Osteoblast (primary cell): Measurements from ENCODE around the gene TAF7L. TPM values are rescaled to one million over a fixed set of nuclear protein-coding genes. Genes with fewer than 3 reads are reported as not detected.

Experiments
- DNase-seq: peaks from one replicate; pipeline ENCODE4 v3.0.0; 2011; ENCODE audit warnings: low spot score, mixed read lengths; ENCODE audit not compliant: insufficient read length; ENCODE audit errors: missing footprints
- H2AFZ ChIP-seq: 2 replicates; pipeline ENCODE4 v1.6.0; 2011; ENCODE audit warnings: mild to moderate bottlenecking, low read length
- H3K27ac ChIP-seq: 2 replicates; pipeline ENCODE4 v1.5.1; 2011; ENCODE audit warnings: mild to moderate bottlenecking, low read depth, low read length, moderate library complexity
- H3K27me3 ChIP-seq: 2 replicates; pipeline ENCODE4 v1.6.0; 2012; ENCODE audit warnings: mild to moderate bottlenecking, control low read depth, inconsistent platforms, low read length, moderate library complexity; ENCODE audit not compliant: insufficient read depth
- H3K36me3 ChIP-seq: 2 replicates; pipeline ENCODE4 v1.5.1; 2011; ENCODE audit warnings: mild to moderate bottlenecking, low read length, control low read depth, moderate library complexity; ENCODE audit not compliant: insufficient read depth
- H3K4me1 ChIP-seq: 2 replicates; pipeline ENCODE4 v1.5.1; 2011; ENCODE audit warnings: mild to moderate bottlenecking, low read length, control low read depth, moderate library complexity; ENCODE audit not compliant: insufficient read depth
- H3K4me2 ChIP-seq: 2 replicates; pipeline ENCODE4 v1.6.0; 2011; ENCODE audit warnings: mild to moderate bottlenecking, low read length; ENCODE audit not compliant: insufficient read depth
- H3K4me3 ChIP-seq: fragments of 200-600 bp; sonication (generic); 3 replicates; pipeline ENCODE4 v1.5.1; 2012; ENCODE audit warnings: mild to moderate bottlenecking, low read length, inconsistent platforms; ENCODE audit not compliant: insufficient read depth
- H3K79me2 ChIP-seq: 2 replicates; pipeline ENCODE4 v1.6.0; 2012; ENCODE audit warnings: mild to moderate bottlenecking, low read length, control low read depth, inconsistent platforms; ENCODE audit not compliant: insufficient read depth
- H3K9me3 ChIP-seq: 2 replicates; pipeline ENCODE4 v1.5.1; 2011; ENCODE audit warnings: low read depth, low read length, control low read depth
- H4K20me1 ChIP-seq: 2 replicates; pipeline ENCODE4 v1.6.0; 2012; ENCODE audit warnings: mild to moderate bottlenecking, low read length, control low read depth; ENCODE audit not compliant: insufficient read depth
- total RNA-seq: library from RNA; depleted of rRNA; stranded (reverse); fragments of >200 nt; gene quantifications from 2 replicates; pipeline ENCODE4 v1.2.3, GENCODE V29; 2012
- TF ChIP-seq, protein P1 (sequence below): IDR thresholded peaks from 2 replicates; pipeline ENCODE4 v1.5.1; 2011; ENCODE audit warnings: mild to moderate bottlenecking, low read depth, low read length, moderate library complexity; ENCODE audit errors: extremely low read depth

Gene TAF7L
- total RNA-seq, 1 donor, result 0.36 TPM

DNA sequence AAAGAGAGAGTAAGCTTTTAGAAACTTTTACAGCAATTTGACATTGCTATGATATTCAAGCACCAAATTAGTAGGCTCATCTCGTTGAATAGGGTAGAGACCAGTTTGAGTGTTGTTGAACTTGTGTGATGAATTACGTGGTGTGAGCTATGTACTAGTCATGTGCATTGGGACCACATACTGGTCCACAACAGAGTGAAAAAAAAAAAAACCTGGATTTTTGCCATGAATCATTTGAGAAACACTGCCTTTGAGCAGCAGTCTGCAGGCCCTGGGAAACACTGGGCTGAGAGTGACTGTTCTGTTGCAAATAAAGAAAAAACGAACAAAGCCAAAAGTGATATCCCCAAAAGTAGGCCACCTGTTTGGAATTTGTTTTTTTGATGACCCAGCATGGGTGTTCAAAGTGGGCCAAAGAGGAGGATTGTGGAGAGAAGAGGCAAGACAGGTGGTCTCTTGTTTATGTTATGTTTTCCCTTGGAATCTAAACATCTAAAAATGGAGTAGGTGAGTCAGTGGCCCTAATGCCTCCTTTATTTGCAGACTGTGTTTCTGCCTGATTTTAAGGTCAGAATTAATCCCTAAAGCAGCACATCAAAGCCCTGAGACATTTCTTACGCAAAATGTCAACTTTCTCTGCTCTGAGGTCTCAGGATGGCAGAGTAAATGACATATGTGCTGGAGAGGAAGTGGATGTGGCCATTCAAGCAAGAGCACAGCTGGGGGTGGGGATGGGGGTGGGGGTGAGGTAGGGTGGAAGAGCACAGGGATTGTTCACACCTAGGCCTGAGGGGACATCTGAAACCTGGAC is 33.5 kb downstream of the TAF7L start:
- H3K4me2 ChIP-seq, result no peak overlapping the region
- peaks cover 5% of the 10 kb centered on the region for H3K27me3 ChIP-seq
- no peaks in the 10 kb centered on the region for H3K4me1 ChIP-seq
- H3K27ac ChIP-seq, result no peak overlapping the region
- H3K79me2 ChIP-seq, result no peaks in the 10 kb centered on the region
- H4K20me1 ChIP-seq, result no peaks in the 10 kb centered on the region
- H2AFZ ChIP-seq, result no peak overlapping the region
- no peaks in the 10 kb centered on the region for H3K36me3 ChIP-seq
- no peaks in the 10 kb centered on the region for H3K9me3 ChIP-seq
- TF ChIP-seq, protein P1, sequence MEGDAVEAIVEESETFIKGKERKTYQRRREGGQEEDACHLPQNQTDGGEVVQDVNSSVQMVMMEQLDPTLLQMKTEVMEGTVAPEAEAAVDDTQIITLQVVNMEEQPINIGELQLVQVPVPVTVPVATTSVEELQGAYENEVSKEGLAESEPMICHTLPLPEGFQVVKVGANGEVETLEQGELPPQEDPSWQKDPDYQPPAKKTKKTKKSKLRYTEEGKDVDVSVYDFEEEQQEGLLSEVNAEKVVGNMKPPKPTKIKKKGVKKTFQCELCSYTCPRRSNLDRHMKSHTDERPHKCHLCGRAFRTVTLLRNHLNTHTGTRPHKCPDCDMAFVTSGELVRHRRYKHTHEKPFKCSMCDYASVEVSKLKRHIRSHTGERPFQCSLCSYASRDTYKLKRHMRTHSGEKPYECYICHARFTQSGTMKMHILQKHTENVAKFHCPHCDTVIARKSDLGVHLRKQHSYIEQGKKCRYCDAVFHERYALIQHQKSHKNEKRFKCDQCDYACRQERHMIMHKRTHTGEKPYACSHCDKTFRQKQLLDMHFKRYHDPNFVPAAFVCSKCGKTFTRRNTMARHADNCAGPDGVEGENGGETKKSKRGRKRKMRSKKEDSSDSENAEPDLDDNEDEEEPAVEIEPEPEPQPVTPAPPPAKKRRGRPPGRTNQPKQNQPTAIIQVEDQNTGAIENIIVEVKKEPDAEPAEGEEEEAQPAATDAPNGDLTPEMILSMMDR, result no peak
- no peak overlapping the region for H3K4me3 ChIP-seq
- DNase-seq, result no peak

DNA sequence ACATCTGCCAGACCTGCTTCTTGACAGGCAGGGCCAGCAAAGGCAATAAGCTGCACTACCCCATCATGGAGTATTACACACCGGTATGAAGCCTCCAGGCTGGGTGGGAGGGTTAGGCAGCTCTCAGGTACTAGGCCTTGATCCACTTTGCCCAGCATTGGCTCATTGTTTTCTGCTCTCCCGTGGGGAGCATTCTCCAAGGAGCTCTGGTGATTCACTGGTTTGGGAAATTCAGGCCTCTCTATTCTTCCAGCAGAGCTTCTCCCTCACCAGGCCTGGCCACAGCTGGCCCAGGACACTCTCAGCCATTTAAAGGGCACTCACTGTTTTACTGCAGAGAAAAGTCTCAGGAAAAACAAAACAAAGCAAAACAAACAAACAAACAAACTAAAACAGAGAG is 38.5 kb downstream of the TAF7L start:
- DNase-seq, result no peak
- H2AFZ ChIP-seq, result no peak overlapping the region
- no peak overlapping the region for H3K4me2 ChIP-seq
- H3K27me3 ChIP-seq, result no peaks in the 10 kb centered on the region
- TF ChIP-seq, protein P1, result no peak
- no peaks in the 10 kb centered on the region for H4K20me1 ChIP-seq
- H3K4me1 ChIP-seq, result no peaks in the 10 kb centered on the region
- H3K9me3 ChIP-seq, result no peaks in the 10 kb centered on the region
- no peak overlapping the region for H3K4me3 ChIP-seq
- no peaks in the 10 kb centered on the region for H3K79me2 ChIP-seq
- peak overlapping the region; percentile 57 for H3K27ac ChIP-seq
- H3K36me3 ChIP-seq, result no peaks in the 10 kb centered on the region

DNA sequence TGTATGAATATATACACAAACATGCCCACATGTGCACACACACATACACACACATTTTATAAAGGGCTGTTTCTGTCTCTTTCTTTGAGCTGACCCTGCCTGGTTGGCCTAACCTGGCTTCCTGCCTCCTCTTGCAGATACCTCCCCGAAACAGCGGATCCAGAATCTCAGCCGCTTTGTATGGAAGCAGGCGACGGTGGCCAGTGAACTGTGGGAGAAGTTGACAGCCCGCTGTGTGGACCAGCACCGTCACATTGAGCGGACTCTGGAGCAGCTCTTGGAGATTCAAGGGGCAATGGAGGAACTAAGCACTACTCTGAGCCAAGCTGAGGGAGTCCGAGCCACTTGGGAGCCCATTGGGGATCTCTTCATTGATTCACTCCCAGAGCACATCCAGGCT is 49.6 kb downstream of the TAF7L start:
- DNase-seq, result no peak
- no peaks in the 10 kb centered on the region for H3K27me3 ChIP-seq
- TF ChIP-seq, protein P1, result no peak
- no peak overlapping the region for H2AFZ ChIP-seq
- H3K79me2 ChIP-seq, result no peaks in the 10 kb centered on the region
- H3K4me1 ChIP-seq, result no peaks in the 10 kb centered on the region
- no peaks in the 10 kb centered on the region for H3K9me3 ChIP-seq
- no peaks in the 10 kb centered on the region for H3K36me3 ChIP-seq
- no peak overlapping the region for H3K27ac ChIP-seq
- H3K4me2 ChIP-seq, result no peak overlapping the region
- no peaks in the 10 kb centered on the region for H4K20me1 ChIP-seq
- H3K4me3 ChIP-seq, result no peak overlapping the region

DNA sequence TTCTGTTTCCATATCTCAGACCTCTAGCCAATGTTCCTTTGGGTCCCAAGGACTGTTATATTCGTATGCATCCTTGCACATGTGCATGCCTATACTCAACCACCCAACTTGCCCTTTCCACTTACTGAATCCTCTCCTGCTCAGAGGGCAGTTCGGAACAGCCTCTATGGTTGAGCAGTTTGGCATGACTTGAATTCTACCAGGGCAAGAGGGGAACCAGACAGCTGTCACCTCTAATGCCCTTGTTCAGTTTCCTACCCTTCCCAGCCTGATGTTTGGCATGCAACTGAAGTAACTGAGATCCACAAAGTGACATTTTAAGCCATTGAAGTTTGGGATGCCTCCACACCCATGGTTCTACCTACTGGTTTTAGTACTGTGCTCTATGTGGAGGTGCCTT is 54.1 kb downstream of the TAF7L start:
- Histone ChIP-seq H3K36me3 (no peaks in the 10 kb centered on the region), H3K9me3 (no peaks in the 10 kb centered on the region), H4K20me1 (no peaks in the 10 kb centered on the region), H2AFZ (no peak overlapping the region), H3K4me2 (no peak overlapping the region), H3K27me3 (no peaks in the 10 kb centered on the region), H3K4me3 (no peak overlapping the region), H3K27ac (no peak overlapping the region), H3K4me1 (peaks cover 5% of the 10 kb centered on the region), H3K79me2 (no peaks in the 10 kb centered on the region)
- no peak for DNase-seq
- TF ChIP-seq, protein P1, result no peak
